ENCODE data around the gene PIK3R3. TPM values are rescaled to one million over a fixed set of nuclear protein-coding genes. Genes with fewer than 3 reads are reported as not detected.
A peak's percentile ranks its signal among the peaks of the same experiment; 100 is the strongest.

Gene PIK3R3
- total RNA-seq: under 1 TPM; 0.23 to 0.25 TPM
- polyA plus RNA-seq: under 1 TPM in 1 of 2 donors, not detected in 1; 0.32 TPM

DNA sequence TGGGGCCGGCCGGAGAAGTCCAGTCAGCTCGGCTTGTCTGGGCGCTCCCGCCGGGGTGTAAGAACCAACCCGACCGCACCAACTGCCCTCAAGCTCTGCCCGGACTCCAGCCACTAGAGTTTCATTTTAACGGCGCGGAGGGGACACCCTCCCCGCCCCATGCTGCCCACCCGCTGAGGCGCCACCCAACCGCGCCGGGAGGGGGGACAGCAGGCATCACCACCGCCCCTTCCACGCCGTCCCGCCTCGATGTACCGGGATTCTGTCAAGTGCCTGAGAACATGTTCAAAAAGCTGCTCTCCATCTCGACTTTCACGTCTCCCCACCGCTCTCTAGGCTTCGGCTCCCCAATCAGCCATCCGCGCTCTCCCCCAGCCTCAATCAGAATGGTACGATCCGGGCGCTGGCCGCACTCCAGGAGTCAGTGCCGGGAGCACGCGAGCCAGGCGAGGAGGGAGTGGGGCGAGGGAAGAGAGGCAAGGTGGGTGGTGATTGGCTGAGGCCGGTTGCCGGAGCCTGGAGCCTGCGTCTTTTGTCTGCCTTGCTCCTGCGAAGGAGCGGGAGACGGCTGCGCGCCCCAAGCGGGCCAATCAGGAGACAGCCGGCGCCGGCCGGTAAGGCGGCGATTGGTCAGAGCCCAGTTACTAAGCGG lies at the start of gene PIK3R3:
Gene PIK3R3, minus strand, starts transcription at position 101 of the 652 bp plus-strand sequence. CDS start 677 bp downstream, outside the sequence.
- ChIA-PET CTCF (ENCODE audit: partially characterized antibody) (interaction anchor here (1.8 kb wide), 1 partner anchor 91 kb away, joined by 5 read pairs; no protein-coding TSS in a partner anchor), POLR2A (ENCODE audit: partially characterized antibody) (interaction anchor here (1.5 kb wide), 1 partner anchor 35 kb away, joined by 6 read pairs; no protein-coding TSS in a partner anchor)
- H3K9me3 ChIP-seq (ENCODE audit: control insufficient read depth in 1 of 2, low read length in 2 of 2): no peaks in the 10 kb centered on the region
- H3K27me3 Mint-ChIP-seq: peaks cover 28 to 34% of the 10 kb centered on the region in 2 donors
- no peaks in the 10 kb centered on the region for H3K9me3 Mint-ChIP-seq
- peak within 1 kb of the TSS; percentile 64 to 98 (median 94) for H3K27ac Mint-ChIP-seq
- H3K4me1 ChIP-seq (ENCODE audit: insufficient read depth, low read length): peaks cover 17% of the 10 kb centered on the region
- peak within 1 kb of the TSS; percentile 64 to 75 for H3K4me3 ChIP-seq (ENCODE audit: low read length in 2 of 2)
- H3K36me3 Mint-ChIP-seq: peaks cover 3 to 6% of the 10 kb centered on the region in 2 donors
- intact Hi-C loops (cut with micrococcal nuclease): no loop called here
- peaks cover 14% of the 10 kb centered on the region for H3K27me3 ChIP-seq (ENCODE audit: insufficient read depth, low read length)
- peak within 1 kb of the TSS; percentile 11 for H3K27ac ChIP-seq (ENCODE audit: low read depth, low read length)
- H3K4me3 Mint-ChIP-seq: peak within 1 kb of the TSS; percentile 92 to 99 (median 98)
- DNase-seq: peak; percentile 75 to 82 (median 81)
- H3K4me1 Mint-ChIP-seq: peaks cover 13 to 28% (median 23%) of the 10 kb centered on the region in 4 donors
- H3K36me3 ChIP-seq (ENCODE audit: insufficient read depth, low read length): no peaks in the 10 kb centered on the region

DNA sequence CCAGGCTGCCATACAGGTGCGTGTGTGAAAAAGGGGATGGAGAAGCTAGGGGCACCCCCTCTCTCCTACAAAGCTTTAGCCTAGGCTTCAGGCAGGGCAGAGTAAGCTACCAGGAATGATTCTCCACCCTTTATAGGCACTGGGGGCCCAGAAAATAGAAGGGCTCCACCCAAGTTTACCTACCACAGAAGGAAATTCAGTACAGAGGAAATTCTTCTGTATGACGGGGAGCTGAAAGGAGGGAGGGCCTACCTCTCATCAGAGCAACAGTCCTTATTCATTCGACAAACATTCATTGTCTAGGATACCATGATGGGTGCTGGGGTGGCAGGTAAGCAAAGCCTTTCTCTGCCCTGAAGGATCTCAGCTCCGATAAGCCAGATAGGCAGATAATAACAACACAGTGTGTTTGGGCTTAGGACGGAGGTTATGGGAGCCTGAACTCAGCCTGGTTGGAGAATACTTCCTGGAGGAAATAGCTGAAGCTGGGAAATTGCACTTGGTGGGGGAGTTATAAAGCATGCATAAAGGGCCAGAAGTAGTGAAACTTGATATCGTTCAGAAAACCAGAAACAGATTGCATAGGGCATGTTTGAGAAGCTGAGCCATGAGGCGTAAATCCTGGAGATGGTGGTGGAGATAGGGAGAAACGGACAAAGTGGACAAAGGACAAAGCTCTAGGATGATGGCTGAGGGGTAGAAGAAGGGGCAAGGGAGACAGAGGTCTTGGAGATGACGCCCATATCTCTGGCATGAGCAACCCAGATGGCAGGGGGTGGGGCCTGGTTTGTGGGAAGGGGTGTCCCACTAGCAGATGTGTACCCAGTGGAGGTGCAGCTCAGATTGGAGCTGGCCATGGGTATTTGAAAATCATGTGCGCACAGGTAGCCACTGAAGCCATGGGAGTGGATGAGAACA lies 49.2 kb upstream of the PIK3R3 start:
- Histone ChIP-seq H3K4me3 (ENCODE audit: low read length in 2 of 2) (no peak overlapping the region), H3K9me3 (ENCODE audit: control insufficient read depth in 1 of 2, low read length in 2 of 2) (no peaks in the 10 kb centered on the region), H3K4me1 (ENCODE audit: insufficient read depth, low read length) (peaks cover 6% of the 10 kb centered on the region), H3K27me3 (ENCODE audit: insufficient read depth, low read length) (no peaks in the 10 kb centered on the region), H3K27ac (ENCODE audit: low read depth, low read length) (no peak overlapping the region), H3K36me3 (ENCODE audit: insufficient read depth, low read length) (no peaks in the 10 kb centered on the region)
- H3K4me1 Mint-ChIP-seq: peaks cover 2 to 12% (median 8%) of the 10 kb centered on the region in 4 donors
- H3K27ac Mint-ChIP-seq: peak overlapping the region in 3 of 7 donors; percentile 20 to 37 (median 32)
- no peak for DNase-seq
- intact Hi-C loops (cut with micrococcal nuclease): no loop called here
- ChIA-PET CTCF (ENCODE audit: partially characterized antibody) (interaction anchor here (1.1 to 10.8 kb wide), 10 partner anchors 11 to 155 kb away, joined by 3 to 162 read pairs (median 6); no protein-coding TSS in a partner anchor), POLR2A (ENCODE audit: partially characterized antibody) (no interaction called here)
- no peaks in the 10 kb centered on the region for H3K9me3 Mint-ChIP-seq
- H3K27me3 Mint-ChIP-seq: no peaks in the 10 kb centered on the region
- no peak overlapping the region for H3K4me3 Mint-ChIP-seq
- no peaks in the 10 kb centered on the region for H3K36me3 Mint-ChIP-seq

DNA sequence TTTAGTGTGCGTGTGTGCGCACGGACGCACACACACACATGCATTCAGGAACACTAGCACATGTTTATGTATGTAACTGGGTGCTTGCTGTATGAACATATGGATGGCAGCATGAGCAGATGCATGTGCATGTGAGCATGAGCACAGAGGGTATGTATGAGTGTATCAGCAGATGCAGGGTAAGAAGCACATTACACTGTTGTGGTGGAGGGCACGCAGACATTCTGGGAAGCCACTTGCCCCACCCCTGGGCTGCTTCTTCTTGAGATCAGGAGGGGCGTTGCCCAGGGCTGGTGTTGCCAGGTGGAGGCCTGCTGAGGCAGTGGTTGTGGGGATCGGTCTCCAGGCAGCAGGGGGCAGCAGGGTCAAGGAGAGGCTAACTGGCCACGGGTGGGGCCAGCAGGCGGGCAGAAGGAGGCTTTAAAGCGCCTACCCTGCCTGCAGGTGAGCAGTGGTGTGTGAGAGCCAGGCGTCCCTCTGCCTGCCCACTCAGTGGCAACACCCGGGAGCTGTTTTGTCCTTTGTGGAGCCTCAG lies 47.7 kb upstream of the PIK3R3 start:
- POLR2A ChIA-PET (ENCODE audit: partially characterized antibody): no interaction called here
- no peak for DNase-seq
- Mint-ChIP-seq H3K36me3 (no peaks in the 10 kb centered on the region), H3K27ac (no peak overlapping the region), H3K27me3 (no peaks in the 10 kb centered on the region), H3K4me3 (no peak overlapping the region), H3K4me1 (peaks cover 1 to 8% (median 6%) of the 10 kb centered on the region in 4 donors), H3K9me3 (no peaks in the 10 kb centered on the region)
- intact Hi-C loops (cut with micrococcal nuclease): no loop called here
- H3K4me3 ChIP-seq (ENCODE audit: low read length in 2 of 2): no peak overlapping the region
- H3K9me3 ChIP-seq (ENCODE audit: control insufficient read depth in 1 of 2, low read length in 2 of 2): no peaks in the 10 kb centered on the region
- H3K4me1 ChIP-seq (ENCODE audit: insufficient read depth, low read length): peaks cover 4% of the 10 kb centered on the region
- no peaks in the 10 kb centered on the region for H3K27me3 ChIP-seq (ENCODE audit: insufficient read depth, low read length)
- CTCF ChIA-PET (ENCODE audit: partially characterized antibody): interaction anchor here (0.6 to 10.8 kb wide), 5 partner anchors 12 to 144 kb away, joined by 3 to 162 read pairs (median 6); no protein-coding TSS in a partner anchor
- H3K27ac ChIP-seq (ENCODE audit: low read depth, low read length): no peak overlapping the region
- H3K36me3 ChIP-seq (ENCODE audit: insufficient read depth, low read length): no peaks in the 10 kb centered on the region

DNA sequence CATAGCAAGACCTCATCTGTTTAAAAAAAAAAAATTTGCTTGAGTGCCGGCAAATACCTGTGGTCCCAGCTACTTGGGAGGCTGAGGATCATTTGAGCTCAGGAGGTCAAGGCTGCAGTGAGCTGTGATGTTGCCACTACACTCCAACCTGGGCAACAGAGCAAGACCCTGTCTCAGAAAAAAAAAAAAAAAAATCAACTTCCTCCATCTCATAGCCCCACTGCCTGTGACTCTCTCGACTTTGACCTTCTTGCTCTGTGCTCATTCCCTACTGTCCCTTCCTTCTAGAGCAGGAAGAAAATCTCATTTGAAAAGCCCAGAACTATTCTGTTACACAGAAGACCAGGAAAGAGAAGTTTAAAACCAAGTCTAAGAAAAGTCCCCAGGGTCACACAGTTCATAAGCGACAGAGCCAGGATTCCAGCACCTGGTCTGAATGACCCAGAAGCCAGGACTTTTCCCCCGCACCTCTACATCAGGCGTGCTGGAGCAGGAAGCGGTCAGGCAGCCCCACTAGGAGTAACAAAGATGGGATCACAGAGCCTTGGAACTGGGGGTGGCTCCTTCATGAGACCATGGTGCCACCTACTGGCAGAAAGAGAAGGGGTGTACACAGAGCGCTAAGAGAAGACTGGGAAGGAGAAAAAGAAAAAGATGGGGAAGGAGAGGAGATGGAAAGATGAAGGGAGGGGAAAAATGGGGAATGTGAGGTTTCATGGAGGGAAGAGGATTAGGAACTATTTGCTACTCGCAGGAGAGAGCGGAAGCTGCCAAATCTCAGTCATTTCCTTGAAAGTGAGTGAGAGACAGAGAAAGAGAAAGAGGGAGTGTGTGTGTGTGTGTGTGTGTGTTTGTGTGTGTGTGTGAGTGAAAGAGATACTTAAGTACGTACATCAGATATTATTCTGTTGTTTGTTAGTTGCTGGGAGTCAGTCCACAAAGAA lies 47.0 kb upstream of the PIK3R3 start:
- H3K4me1 Mint-ChIP-seq: peaks cover 0 to 3% (median under 1%) of the 10 kb centered on the region in 4 donors
- Histone ChIP-seq H3K36me3 (ENCODE audit: insufficient read depth, low read length) (no peaks in the 10 kb centered on the region), H3K4me3 (ENCODE audit: low read length in 2 of 2) (no peak overlapping the region), H3K27ac (ENCODE audit: low read depth, low read length) (no peak overlapping the region), H3K27me3 (ENCODE audit: insufficient read depth, low read length) (no peaks in the 10 kb centered on the region), H3K9me3 (ENCODE audit: control insufficient read depth in 1 of 2, low read length in 2 of 2) (no peaks in the 10 kb centered on the region), H3K4me1 (ENCODE audit: insufficient read depth, low read length) (no peaks in the 10 kb centered on the region)
- CTCF ChIA-PET (ENCODE audit: partially characterized antibody): interaction anchor here (0.6 to 10.8 kb wide), 11 partner anchors 11 to 1841 kb away, joined by 3 to 162 read pairs (median 3); no protein-coding TSS in a partner anchor
- no peak overlapping the region for H3K4me3 Mint-ChIP-seq
- peak; percentile 51 to 66 (median 55) for DNase-seq
- H3K27ac Mint-ChIP-seq: no peak overlapping the region
- POLR2A ChIA-PET (ENCODE audit: partially characterized antibody): no interaction called here
- H3K9me3 Mint-ChIP-seq: no peaks in the 10 kb centered on the region
- intact Hi-C loops (cut with micrococcal nuclease): loop anchor here (1.0 kb wide), 2 partner anchors 44 to 142 kb away; no protein-coding TSS in a partner anchor
- H3K36me3 Mint-ChIP-seq: no peaks in the 10 kb centered on the region
- no peaks in the 10 kb centered on the region for H3K27me3 Mint-ChIP-seq

DNA sequence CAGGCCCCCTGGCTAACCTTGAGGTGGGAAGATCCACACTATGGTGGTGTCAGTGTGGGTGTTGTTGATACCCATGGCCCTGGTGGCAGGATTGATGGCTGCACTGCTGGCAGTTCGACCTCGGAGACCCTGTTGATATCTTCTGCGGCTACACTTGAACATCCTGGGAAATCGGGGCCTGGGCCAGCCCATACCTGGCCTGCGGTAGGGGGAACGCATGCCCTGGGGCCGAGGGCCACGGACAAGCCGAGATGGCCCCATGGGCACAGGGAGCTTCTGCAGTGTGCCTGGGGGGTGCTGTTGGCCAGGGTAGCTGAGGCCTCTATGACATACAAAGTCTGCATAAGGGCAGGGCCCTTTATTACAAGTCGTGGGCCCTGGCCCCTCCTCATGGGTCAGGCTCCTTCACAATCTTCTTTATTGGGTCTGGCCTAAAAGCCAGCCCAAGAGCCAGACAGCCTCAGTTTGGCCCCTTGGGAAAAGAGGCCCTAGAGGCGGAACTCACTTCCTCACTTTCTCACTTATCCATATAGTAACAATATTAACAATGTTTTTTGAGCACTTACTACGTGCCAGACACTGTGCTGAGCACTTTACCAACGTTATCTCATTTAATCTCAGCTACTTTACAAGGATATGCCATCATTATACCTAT lies 43.9 kb upstream of the PIK3R3 start, which contains the start of gene P3R3URF:
Gene P3R3URF, minus strand, starts transcription at position 278 of the 655 bp plus-strand sequence. Its CDS starts 17 bp downstream, at position 261.
- no peaks in the 10 kb centered on the region for H3K36me3 ChIP-seq (ENCODE audit: insufficient read depth, low read length)
- no peaks in the 10 kb centered on the region for H3K27me3 ChIP-seq (ENCODE audit: insufficient read depth, low read length)
- intact Hi-C loops (cut with micrococcal nuclease): no loop called here
- no peaks in the 10 kb centered on the region for H3K9me3 Mint-ChIP-seq
- H3K4me3 Mint-ChIP-seq: no peak within 1 kb of the TSS
- H3K4me1 ChIP-seq (ENCODE audit: insufficient read depth, low read length): no peaks in the 10 kb centered on the region
- no peak within 1 kb of the TSS for H3K4me3 ChIP-seq (ENCODE audit: low read length in 2 of 2)
- DNase-seq: no peak
- H3K27ac Mint-ChIP-seq: peak within 1 kb of the TSS in 1 of 7 donors; percentile 15
- H3K4me1 Mint-ChIP-seq: no peaks in the 10 kb centered on the region
- ChIA-PET POLR2A (ENCODE audit: partially characterized antibody) (no interaction called here), CTCF (ENCODE audit: partially characterized antibody) (interaction anchor here (10.8 kb wide), 1 partner anchor 140 kb away, joined by 162 read pairs; no protein-coding TSS in a partner anchor)
- H3K9me3 ChIP-seq (ENCODE audit: control insufficient read depth in 1 of 2, low read length in 2 of 2): no peaks in the 10 kb centered on the region
- H3K27me3 Mint-ChIP-seq: no peaks in the 10 kb centered on the region
- H3K36me3 Mint-ChIP-seq: no peaks in the 10 kb centered on the region
- H3K27ac ChIP-seq (ENCODE audit: low read depth, low read length): no peak within 1 kb of the TSS

DNA sequence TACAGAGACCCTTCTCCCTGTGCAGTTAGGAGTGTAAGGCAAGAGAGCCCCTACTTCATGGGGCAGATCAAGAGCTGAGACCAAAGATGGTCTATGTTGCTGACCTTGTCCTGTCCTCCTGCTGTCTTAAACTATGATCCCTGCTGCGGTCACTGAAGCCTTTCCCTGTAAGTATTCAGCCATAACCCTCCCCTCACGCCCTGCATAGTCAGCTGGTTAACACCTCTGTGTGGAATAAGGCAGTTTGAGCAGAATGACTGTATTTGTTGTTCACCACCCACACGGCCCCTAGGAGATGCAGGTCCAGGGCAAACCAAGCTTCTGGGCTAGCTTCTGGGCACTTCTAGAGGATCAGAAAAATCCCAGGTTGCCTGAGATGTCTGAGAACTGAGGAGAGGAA lies 42.8 kb upstream of the PIK3R3 start:
- Mint-ChIP-seq H3K27me3 (peaks cover 2% of the 10 kb centered on the region in 2 donors), H3K4me3 (no peak overlapping the region), H3K36me3 (no peaks in the 10 kb centered on the region), H3K27ac (peak overlapping the region in 1 of 7 donors; percentile 15), H3K9me3 (no peaks in the 10 kb centered on the region), H3K4me1 (no peaks in the 10 kb centered on the region)
- Histone ChIP-seq H3K4me3 (ENCODE audit: low read length in 2 of 2) (no peak overlapping the region), H3K27ac (ENCODE audit: low read depth, low read length) (no peak overlapping the region), H3K4me1 (ENCODE audit: insufficient read depth, low read length) (no peaks in the 10 kb centered on the region), H3K36me3 (ENCODE audit: insufficient read depth, low read length) (no peaks in the 10 kb centered on the region), H3K9me3 (ENCODE audit: control insufficient read depth in 1 of 2, low read length in 2 of 2) (no peaks in the 10 kb centered on the region), H3K27me3 (ENCODE audit: insufficient read depth, low read length) (no peaks in the 10 kb centered on the region)
- intact Hi-C loops (cut with micrococcal nuclease): no loop called here
- CTCF ChIA-PET (ENCODE audit: partially characterized antibody): interaction anchor here (10.8 kb wide), 1 partner anchor 139 kb away, joined by 162 read pairs; no protein-coding TSS in a partner anchor
- no peak for DNase-seq
- POLR2A ChIA-PET (ENCODE audit: partially characterized antibody): interaction anchor here (1.0 kb wide), 1 partner anchor 8 kb away, joined by 3 read pairs; no protein-coding TSS in a partner anchor

Data from CD4-positive, alpha-beta memory T cell (primary cell).